ENCODE measurements around the gene DCAKD. TPM values are rescaled to one million over a fixed set of nuclear protein-coding genes. Genes with fewer than 3 reads are reported as not detected.

The DCAKD gene
- polyA plus RNA-seq, 1 experiment: 44.2 TPM

DNA sequence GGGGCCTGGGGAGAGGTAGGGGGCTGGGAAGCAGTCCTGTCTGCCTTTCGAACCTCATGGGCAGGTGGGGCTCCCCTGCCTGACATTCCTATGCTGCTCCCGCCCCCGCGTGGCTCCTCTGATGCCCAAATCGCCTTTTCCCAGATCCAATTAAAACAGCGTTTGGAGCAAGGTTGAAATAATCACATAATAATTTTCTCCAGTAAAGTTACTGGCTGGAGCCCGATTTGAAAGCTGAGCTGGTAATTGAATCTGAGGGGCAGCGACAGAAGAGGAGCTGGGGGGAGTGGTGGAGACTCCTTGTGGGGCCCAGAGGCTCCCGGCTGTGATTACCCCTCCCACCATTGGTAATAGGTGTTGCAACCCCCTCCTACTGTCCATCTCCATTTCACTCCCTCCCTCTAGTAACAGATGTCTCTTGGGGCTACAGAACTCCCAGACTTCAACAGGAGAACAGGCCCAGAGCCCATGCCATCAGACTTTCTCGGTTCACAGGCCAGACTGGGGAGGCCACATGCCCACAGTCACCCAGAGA is 44.4 kb downstream of the DCAKD start:
- Histone ChIP-seq H3K27me3 (ENCODE audit: control insufficient read depth, insufficient read depth, low read length) (peaks cover 8% of the 10 kb centered on the region), H3K4me3 (ENCODE audit: low read depth, low read length) (no peak overlapping the region), H3K36me3 (ENCODE audit: control insufficient read depth, insufficient read depth, low read length) (no peaks in the 10 kb centered on the region)
- TF ChIP-seq, protein P1, sequence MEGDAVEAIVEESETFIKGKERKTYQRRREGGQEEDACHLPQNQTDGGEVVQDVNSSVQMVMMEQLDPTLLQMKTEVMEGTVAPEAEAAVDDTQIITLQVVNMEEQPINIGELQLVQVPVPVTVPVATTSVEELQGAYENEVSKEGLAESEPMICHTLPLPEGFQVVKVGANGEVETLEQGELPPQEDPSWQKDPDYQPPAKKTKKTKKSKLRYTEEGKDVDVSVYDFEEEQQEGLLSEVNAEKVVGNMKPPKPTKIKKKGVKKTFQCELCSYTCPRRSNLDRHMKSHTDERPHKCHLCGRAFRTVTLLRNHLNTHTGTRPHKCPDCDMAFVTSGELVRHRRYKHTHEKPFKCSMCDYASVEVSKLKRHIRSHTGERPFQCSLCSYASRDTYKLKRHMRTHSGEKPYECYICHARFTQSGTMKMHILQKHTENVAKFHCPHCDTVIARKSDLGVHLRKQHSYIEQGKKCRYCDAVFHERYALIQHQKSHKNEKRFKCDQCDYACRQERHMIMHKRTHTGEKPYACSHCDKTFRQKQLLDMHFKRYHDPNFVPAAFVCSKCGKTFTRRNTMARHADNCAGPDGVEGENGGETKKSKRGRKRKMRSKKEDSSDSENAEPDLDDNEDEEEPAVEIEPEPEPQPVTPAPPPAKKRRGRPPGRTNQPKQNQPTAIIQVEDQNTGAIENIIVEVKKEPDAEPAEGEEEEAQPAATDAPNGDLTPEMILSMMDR (IDR thresholded peaks at IDR 0.05; ENCODE audit: insufficient read depth, low read depth, low read length): no peak
- POLR2A ChIA-PET: no interaction called here
- no peak for DNase-seq (ENCODE audit: low read depth)
- CTCF ChIA-PET: interaction anchor here (1.4 to 2.0 kb wide), 2 partner anchors 87 to 93 kb away, joined by 3 to 9 read pairs; no protein-coding TSS in a partner anchor

DNA sequence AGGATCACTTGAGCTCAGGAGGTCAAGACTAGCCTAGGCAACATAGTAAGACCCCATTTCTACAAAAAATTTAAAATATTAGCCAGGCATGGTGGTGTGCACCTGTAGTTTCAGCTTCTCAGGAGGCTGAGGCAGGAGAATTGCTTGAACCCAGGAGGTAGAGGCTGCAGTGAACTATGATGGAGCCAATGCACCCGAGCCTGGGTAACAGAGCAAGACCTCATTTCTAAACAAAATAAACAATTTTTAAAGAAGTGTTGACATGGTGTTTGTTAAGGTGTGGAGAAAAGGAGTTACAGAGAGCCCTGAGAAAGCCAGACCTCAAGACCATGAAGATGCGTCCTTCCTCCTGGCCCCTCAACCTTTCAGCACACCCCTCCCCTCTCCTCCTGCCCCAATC is 45.7 kb downstream of the DCAKD start:
- CTCF ChIA-PET: interaction anchor here (1.3 to 2.0 kb wide), 2 partner anchors 13 to 85 kb away, joined by 6 to 9 read pairs; no protein-coding TSS in a partner anchor
- POLR2A ChIA-PET: no interaction called here
- H3K27me3 ChIP-seq (ENCODE audit: control insufficient read depth, insufficient read depth, low read length): peaks cover 8% of the 10 kb centered on the region
- DNase-seq (ENCODE audit: low read depth): no peak
- no peaks in the 10 kb centered on the region for H3K36me3 ChIP-seq (ENCODE audit: control insufficient read depth, insufficient read depth, low read length)
- H3K4me3 ChIP-seq (ENCODE audit: low read depth, low read length): no peak overlapping the region
- TF ChIP-seq, protein P1 (IDR thresholded peaks at IDR 0.05; ENCODE audit: insufficient read depth, low read depth, low read length): no peak

DNA sequence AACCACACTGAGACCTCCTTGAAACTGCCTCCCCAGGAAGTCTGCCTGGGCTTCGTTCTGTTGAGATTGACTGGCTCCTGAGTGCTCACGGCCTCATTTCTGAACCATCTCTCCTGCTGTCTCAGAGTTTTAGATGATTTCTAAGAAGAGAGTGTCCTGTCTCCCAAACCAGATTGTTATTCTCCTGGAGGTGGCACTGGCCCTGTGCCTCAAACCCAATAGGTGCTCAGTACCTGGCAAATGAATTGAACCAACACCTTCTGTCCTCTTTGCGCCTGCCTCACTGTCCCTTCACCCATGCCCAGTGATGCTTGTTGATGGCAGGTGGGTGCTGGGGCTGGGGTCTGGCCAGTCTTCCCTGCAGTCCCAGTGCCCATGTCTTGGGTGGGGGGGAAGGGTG is 47.0 kb downstream of the DCAKD start:
- Histone ChIP-seq H3K36me3 (ENCODE audit: control insufficient read depth, insufficient read depth, low read length) (no peaks in the 10 kb centered on the region), H3K4me3 (ENCODE audit: low read depth, low read length) (no peak overlapping the region), H3K27me3 (ENCODE audit: control insufficient read depth, insufficient read depth, low read length) (peaks cover 8% of the 10 kb centered on the region)
- ChIA-PET CTCF (interaction anchor here (1.3 kb wide), 1 partner anchor 224 kb away, joined by 3 read pairs; no protein-coding TSS in a partner anchor), POLR2A (no interaction called here)
- no peak for DNase-seq (ENCODE audit: low read depth)
- TF ChIP-seq, protein P1 (IDR thresholded peaks at IDR 0.05; ENCODE audit: insufficient read depth, low read depth, low read length): no peak

DNA sequence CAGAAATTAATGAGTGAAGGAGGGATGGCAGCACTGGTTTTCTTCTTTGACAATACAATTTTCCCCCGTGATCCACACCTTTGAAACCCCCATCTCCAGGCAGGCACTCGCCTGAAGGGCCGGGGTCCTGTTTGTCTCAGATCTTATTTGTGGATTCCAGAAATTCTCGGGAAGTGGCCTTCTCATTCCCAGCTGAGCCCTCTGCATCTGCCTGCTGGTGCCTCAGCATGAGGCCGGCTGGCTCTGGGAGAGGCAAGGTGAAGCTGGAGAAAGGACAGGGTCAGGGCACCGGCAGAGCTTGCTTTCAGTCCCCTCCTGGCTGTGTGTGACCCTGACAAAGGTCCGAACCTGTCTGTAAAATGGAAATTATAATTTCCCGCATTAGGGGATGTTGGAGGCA is 47.6 kb downstream of the DCAKD start:
- TF ChIP-seq, protein P1 (IDR thresholded peaks at IDR 0.05; ENCODE audit: insufficient read depth, low read depth, low read length): no peak
- CTCF ChIA-PET: interaction anchor here (1.3 kb wide), 1 partner anchor 224 kb away, joined by 3 read pairs; no protein-coding TSS in a partner anchor
- Histone ChIP-seq H3K36me3 (ENCODE audit: control insufficient read depth, insufficient read depth, low read length) (no peaks in the 10 kb centered on the region), H3K4me3 (ENCODE audit: low read depth, low read length) (no peak overlapping the region), H3K27me3 (ENCODE audit: control insufficient read depth, insufficient read depth, low read length) (peaks cover 6% of the 10 kb centered on the region)
- no peak for DNase-seq (ENCODE audit: low read depth)
- POLR2A ChIA-PET: no interaction called here

DNA sequence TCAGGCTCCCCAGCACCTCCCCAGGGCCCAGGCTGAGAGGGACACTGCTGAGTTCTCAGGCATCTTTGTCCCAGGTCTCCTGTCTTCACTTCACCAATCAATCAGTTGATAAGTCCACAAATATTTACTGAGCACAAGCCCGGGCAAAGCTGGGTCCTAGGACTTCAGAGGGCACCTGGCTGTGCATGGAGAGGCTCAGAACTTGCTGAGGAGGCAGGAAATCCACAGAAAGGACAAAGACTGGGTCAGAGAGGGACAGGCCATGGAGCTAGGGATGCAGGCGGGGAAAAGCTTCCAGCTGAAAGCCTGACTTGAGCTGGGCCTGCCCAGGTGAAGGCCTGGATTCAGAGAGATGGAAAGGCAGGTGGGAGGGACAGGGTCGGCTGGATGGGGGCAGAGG is 50.1 kb downstream of the DCAKD start:
- ChIA-PET POLR2A (no interaction called here), CTCF (no interaction called here)
- peaks cover 10% of the 10 kb centered on the region for H3K27me3 ChIP-seq (ENCODE audit: control insufficient read depth, insufficient read depth, low read length)
- no peak for DNase-seq (ENCODE audit: low read depth)
- no peaks in the 10 kb centered on the region for H3K36me3 ChIP-seq (ENCODE audit: control insufficient read depth, insufficient read depth, low read length)
- TF ChIP-seq, protein P1 (IDR thresholded peaks at IDR 0.05; ENCODE audit: insufficient read depth, low read depth, low read length): no peak
- H3K4me3 ChIP-seq (ENCODE audit: low read depth, low read length): no peak overlapping the region
